OCI-LY1 (cell line): ENCODE measurements around the gene IL1RN.

Source experiments
- CTCF ChIP-seq: fragments of 200-600 bp; sonication (generic), shearing (Covaris generic); IDR thresholded peaks from 2 replicates; pipeline ENCODE4 v1.5.1; 2017; ENCODE audit warnings: mild to moderate bottlenecking, antibody characterized with exemption, low read length, moderate library complexity, mixed read lengths
- EZH2 ChIP-seq: fragments of 200-600 bp; sonication (generic), shearing (Covaris generic); IDR thresholded peaks from 2 replicates; pipeline ENCODE4 v1.8.0; 2017; ENCODE audit warnings: borderline replicate concordance, mixed run types, mild to moderate bottlenecking, antibody characterized with exemption, low read length, moderate library complexity, mixed read lengths

- no peak for TF ChIP-seq CTCF
- TF ChIP-seq EZH2: no peak
Observed at GRCh38 chr2:113127646-113128570, 510 bp downstream of the IL1RN start.
